Lower leg skin (tissue), 4 donors: ENCODE data around the gene BRS3. TPM values are rescaled to one million over a fixed set of nuclear protein-coding genes. Genes with fewer than 3 reads are reported as not detected.

ENCODE experiments used
- DNase-seq, 2 donors: peaks; one replicate each; pipeline ENCODE4 v3.0.0-alpha.2; 2019; ENCODE audit warnings: low spot score in 2 of 2
- H3K4me3 ChIP-seq: fragments of 200-600 bp; sonication (generic); 2 replicates; pipeline ENCODE4 v1.5.1; 2017; ENCODE audit warnings: mild to moderate bottlenecking, low read depth; ENCODE audit not compliant: poor library complexity, severe bottlenecking
- CTCF ChIP-seq, 3 donors: fragments of 450-650 bp; IDR thresholded peaks; one replicate each; pipeline ENCODE4 v1.5.1; 2016; ENCODE audit warnings: antibody characterized with exemption in 3 of 3, mild to moderate bottlenecking in 3 of 3, moderate library complexity in 2 of 3
- POLR2A ChIP-seq, 2 donors: fragments of 450-650 bp; IDR thresholded peaks; one replicate each; pipeline ENCODE4 v1.6.1; 2016 to 2017; ENCODE audit warnings: antibody characterized with exemption in 2 of 2, mild to moderate bottlenecking in 1 of 2, moderate library complexity in 1 of 2
- WGBS, 2 donors: methylation state at CpG; one replicate each; pipeline ENCODE4 v1.1.5; 2018; 5-methylcytosine and 5-hydroxymethylcytosine counted together
- intact Hi-C: fragments of 100-400 bp; cut with DNase I; formaldehyde crosslinking; loops from one replicate; pipeline ENCODE4 v1.15.0; 2023; ENCODE audit warnings: low total_unique reads
- total RNA-seq, 4 donors: library from RNA; depleted of rRNA; stranded (reverse); fragments of >200 nt; gene quantifications; one replicate each; pipeline ENCODE4 v1.1.0, GENCODE V29; 2016

The BRS3 gene
- total RNA-seq, 4 donors from 2014 or later = not detected

GRCh38 chrX:136457303-136457917 is 30.3 kb upstream of the BRS3 start:
- DNase-seq = peak in 1 of 2 donors; percentile 14
- WGBS, 2 donors = 48 to 49% methylated on average over 5 of the region's 5 CpGs
- intact Hi-C loops = no loop called here
- H3K4me3 ChIP-seq = no peak overlapping the region
- TF ChIP-seq CTCF (IDR thresholded peaks at IDR 0.05) = no peak
- no peak for TF ChIP-seq POLR2A (IDR thresholded peaks at IDR 0.05)

DNA sequence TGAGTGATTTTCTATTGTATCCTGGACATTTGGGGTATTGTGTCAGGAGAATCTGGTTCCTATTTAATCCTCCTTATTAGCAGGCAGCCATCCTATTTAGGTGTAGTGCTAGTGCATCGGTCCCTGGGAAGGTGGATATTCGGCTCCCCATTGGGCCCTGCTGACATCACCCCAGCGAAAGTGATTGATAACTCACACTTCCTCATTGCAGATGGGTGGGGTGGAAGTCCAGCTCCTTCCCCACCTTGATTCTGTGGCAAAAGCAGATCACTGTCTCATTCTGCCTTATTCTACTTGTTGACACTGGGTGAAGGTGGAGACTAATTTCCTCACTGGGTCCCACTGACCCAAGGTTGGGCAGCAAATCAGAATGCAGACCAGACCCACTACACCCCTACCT is 23.2 kb upstream of the BRS3 start:
- TF ChIP-seq CTCF (IDR thresholded peaks at IDR 0.05) (no peak), POLR2A (IDR thresholded peaks at IDR 0.05) (no peak)

DNA sequence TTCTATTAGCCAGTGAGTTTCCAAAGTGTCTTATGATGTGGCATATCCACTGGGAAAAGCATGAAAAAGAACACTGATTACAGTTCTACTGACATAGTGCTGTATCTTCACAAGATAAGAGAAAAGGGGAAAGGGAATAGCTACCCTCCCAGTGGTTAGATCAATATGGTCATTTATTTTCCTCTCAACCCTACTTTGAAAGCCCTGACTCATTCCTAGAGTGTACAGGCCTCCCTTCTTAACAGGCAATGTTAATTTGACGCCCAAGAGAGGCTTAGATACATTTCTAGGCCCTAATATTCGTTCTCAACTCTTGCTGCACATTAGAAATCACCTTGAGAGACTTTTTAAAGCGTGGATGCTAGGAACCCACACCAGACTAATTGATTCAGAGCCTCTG is 20.4 kb upstream of the BRS3 start:
- no peak overlapping the region for H3K4me3 ChIP-seq
- TF ChIP-seq CTCF (IDR thresholded peaks at IDR 0.05) (no peak), POLR2A (IDR thresholded peaks at IDR 0.05) (no peak)
- 61 to 93% methylated on average over 3 of the region's 3 CpGs for WGBS, 2 donors
- DNase-seq = no peak
- intact Hi-C loops = no loop called here

More for the DNA sequence above, 23.2 kb upstream of the BRS3 start:
- 86% methylated on average over 3 of the region's 3 CpGs for WGBS, 2 donors
- DNase-seq = no peak
- H3K4me3 ChIP-seq = no peak overlapping the region
- intact Hi-C loops = no loop called here

GRCh38 chrX:136468391-136469103 is 19.2 kb upstream of the BRS3 start:
- no peak for DNase-seq
- intact Hi-C loops = no loop called here
- H3K4me3 ChIP-seq = no peak overlapping the region
- TF ChIP-seq POLR2A (IDR thresholded peaks at IDR 0.05) (no peak), CTCF (IDR thresholded peaks at IDR 0.05) (no peak)
- 81 to 96% methylated on average over 2 of the region's 2 CpGs for WGBS, 2 donors

DNA sequence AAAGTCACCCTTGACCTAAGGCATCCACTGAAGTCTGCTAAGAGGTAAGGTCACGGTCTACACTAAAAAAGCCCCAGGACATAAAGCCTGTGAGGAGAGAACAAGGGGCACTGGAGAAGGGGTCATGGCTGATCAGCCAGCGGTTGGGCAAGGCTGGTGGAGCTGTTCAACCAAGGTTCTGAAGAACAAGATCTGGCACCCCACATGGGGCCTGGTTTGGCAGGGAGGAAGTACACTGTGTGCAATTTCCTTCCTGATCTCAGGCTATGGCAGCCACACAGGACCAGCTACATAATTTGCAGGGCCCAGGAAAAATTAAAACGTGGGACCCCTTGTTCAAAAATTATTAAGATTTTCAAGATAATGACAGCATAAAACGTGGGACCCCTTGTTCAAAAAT is 14.1 kb upstream of the BRS3 start:
- WGBS, 2 donors = 64 to 88% methylated on average over 4 of the region's 4 CpGs
- DNase-seq = no peak
- no peak overlapping the region for H3K4me3 ChIP-seq
- intact Hi-C loops = no loop called here
- TF ChIP-seq CTCF (IDR thresholded peaks at IDR 0.05) = no peak
- no peak for TF ChIP-seq POLR2A (IDR thresholded peaks at IDR 0.05)
